GM19238 (cell line): ENCODE measurements around the gene TMUB2.
A peak's percentile ranks its signal among the peaks of the same experiment; 100 is the strongest.
"Not testable (repeated sequence)": the region's sequence is repeated elsewhere in the genome, so short reads cannot be mapped to it uniquely, and the experiment has no call there.

Experiments used
- DNase-seq: peaks from one replicate; pipeline ENCODE4 v3.0.0; 2011; ENCODE audit warnings: low spot score; ENCODE audit not compliant: insufficient read length

The TMUB2 gene

DNA sequence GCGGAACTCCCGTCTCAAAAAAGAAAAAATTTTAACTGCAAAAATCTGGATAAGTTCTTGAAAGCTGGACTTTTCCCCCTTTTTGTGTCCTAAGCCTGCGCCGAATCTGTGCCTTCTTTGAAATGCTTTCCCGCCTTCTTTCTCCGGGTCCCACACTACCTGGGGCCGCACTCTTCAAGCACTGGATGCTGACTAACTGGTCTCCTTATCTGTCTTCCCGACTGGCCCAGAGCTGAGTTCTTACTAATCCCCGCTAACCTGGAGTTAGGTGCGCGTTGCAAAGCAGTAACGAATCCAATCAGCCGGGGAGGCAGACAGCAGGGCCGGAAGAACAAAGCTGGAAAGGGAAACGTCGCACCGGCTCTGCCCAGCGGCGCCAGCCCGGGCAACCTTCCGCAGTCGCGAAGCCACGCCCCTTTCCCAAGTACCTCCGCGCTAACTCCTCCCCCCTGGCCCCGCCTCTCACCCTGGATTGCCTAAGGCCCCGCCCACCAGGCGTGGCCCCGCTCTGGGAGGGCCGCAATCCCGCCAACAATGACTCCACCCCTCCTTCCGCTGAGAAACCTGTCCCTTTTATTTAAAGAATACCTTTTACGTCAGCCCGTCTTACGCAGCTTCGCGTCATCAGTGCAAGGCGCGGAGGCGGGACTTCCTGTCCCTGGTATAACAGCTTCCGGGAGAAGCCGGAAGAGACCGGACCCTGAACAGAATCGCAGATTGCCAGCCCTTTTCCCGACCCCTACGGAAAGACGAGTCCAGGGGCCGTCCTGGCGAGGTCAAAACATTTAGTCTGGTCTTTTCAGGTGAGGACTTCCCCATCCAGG is at the start of gene TMUB2:
Gene TMUB2, plus strand, starts transcription at position 666 of the 824 bp plus-strand sequence. CDS start 737 bp downstream, outside the sequence.
- DNase-seq, result peak; percentile 99

- DNase-seq, result no peak
These were observed 48.7 kb upstream of the TMUB2 start for GRCh38 chr17:44137891-44138709.

DNA sequence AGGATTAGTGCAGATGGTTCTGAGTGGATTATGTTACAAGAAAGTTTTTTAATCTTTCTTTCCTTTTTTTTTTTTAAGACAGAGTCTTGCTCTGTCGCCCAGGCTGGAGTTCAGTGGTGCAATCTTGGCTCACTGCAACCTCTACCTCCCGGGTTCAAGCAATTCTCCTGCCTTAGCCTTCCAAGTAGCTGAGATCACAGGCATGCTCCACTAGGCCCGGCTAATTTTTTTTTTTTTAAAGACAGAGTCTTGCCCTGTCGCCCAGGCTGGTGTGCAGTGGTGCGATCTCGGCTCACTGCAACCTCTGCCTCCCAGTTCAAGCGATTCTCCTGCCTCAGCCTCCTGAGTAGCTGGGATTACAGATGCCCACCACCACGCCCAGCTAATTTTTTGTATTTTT is 42.9 kb upstream of the TMUB2 start:
- not testable (repeated sequence) for DNase-seq

GRCh38 chr17:44144966-44145739 is 41.6 kb upstream of the TMUB2 start:
- DNase-seq, result no peak

DNA sequence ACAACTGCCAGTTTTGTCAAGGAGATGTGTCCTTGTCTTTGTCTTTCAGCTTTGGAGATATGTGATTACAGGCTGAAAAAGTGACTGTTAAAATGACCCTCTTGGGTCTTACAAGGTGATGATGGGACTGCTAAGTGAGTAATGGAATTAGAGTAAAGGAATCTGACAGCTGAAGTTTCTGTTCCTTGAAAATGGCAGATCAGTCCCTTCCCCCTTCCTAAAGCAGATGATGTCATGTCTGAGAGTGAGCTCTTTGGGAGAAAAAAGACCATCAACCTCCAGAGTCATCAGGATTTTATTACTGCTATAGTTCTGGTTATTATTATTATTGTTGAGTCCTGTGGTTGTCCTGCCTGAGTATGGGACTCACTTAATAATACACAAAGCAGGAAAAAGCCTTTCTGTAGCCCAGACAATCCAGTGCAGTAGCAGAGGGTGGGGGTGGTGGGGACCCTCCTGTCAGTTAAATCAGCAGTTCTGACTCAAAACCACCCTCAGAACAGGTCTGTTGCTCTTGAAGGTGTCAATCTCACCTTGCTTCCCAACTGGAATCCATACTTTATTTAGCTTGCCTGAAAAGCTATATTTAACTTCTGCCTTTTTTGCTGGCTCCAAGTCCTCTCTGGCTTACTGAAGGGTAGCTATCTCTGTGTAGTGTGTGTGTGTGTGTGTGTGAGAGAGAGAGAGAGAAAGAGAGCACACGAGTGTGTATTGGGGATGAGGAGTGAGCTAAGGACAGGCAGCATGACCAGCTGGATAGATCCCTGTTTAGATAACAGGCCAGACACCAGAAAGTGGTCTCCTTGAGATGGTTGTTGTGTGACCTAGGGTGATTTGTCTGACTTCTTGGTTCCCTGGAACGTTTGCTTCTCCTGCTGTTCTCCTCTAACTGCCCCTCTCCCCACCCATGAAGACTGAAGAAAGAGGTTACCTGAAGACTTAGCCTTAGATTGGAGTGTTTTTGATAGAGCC is 40.1 kb upstream of the TMUB2 start:
- DNase-seq, result no peak

DNA sequence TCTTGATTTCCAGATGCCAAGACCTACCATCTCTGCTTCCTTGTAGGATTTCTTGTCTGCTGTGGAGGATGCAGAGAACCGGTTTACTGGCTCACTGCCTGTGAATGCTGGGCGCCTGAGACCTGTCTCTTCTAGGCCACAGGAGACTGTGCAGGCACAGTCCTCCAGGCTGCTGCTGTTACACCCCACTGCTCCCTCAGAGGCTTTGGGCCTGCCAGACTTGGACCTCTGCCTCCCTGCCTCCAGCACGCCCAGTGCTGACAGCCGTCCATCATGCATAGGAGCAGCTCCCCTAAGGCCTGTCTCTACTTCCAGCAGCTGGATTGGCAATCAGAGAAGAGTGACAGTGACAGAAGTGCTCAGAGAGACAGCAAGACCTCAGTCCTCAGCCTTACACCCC is 39.0 kb upstream of the TMUB2 start:
- no peak for DNase-seq

DNA sequence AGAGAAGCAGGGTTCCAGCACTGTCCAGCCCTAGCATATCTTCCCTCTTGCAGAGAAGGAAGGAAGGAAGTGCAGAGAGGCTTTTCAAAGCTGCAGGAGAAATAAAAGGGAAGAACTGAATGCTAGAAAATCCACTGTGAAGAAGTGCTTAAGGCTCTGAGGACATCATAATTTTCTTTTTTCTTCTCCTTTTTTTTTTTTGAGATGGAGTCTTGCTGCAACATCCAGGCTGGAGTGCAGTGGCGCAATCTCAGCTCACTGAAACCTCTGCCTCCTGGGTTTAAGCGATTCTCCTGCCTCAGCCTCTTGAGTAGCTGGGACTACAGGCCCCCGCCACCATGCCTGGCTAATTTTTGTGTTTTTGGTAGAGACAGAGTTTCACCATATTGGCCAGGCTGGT is 37.7 kb upstream of the TMUB2 start:
- DNase-seq, result not testable (repeated sequence)

DNA sequence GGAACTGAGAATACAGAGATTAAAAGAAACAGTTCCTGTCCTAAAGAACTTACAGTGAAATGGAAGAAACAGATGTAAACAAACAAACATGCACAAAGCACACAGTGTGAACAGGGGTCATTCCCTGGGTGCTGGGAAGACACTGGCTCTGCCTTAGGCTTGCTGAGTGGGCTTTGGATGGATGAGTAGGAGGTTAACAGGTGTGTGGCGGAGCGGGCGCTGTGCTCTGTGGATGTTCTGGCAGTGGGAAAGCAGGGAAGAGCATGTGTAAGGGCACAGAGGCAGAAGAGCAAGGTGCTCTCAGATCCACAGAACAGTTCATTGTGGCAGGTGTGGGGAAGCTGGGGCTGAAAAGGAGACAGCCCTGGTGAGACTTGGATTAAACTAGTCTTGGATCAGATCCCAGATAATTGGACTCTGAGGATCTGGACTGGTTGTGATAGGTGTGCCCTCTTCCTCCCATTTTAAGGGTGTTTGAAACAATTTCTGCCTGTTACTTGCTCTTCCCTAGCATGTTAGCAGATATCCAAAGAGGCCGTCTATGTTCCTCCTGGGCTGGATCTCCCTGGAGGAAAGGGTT is 36.9 kb upstream of the TMUB2 start:
- no peak for DNase-seq

DNA sequence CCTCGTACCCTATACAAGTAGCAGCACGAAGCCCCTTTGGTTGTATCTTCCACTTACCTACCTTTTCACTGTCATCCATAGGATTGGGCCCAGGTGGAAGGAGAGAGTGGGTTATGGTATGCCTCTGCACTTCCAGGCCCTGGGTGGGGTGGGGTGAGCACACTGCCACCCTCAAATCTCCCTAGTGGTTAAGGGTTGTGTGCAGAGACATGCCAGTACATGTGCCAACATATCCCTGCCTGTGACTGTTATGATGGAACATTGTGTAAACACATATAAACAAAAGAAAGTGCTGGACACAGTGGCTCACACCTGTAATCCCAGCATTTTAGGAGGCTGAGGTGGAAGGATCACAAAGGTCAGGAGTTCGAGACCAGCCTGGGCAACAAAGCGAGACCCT is 33.9 kb upstream of the TMUB2 start:
- no peak for DNase-seq

GRCh38 chr17:44155488-44155887 is 31.3 kb upstream of the TMUB2 start:
- DNase-seq, result no peak

DNA sequence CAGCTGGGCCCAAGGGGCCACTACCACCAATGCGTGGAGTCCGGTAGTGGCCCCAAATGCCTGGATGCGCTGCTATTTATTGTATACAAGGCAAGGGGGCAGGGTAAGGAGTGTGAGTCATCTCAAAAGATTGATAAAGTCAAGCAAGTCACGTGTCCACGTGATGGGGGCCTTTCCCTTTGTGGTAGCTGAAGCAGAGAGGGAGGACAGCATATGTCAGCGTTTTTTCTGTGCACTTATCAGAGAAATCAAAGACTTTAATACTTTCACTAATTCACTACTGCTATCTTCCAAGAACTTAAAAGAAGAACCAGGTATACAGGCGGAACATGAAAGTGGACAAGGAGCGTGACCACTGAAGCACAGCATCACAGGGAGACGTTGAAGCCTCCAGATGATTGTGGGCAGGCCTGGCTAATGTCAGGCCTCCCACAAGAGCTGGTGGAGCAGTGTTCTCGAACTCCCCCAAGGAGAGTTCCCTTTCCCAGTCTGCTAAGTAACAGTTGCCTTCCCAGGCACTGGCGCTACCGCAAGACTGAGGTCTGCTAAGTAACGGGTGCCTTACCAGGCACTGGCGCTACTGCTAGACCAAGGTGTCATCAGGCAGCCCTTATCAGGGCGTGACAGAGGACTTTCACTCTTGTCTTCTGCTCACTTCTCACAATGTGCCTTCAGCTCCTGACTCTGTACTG is 27.1 kb upstream of the TMUB2 start:
- no peak for DNase-seq

GRCh38 chr17:44164476-44164875 is 22.3 kb upstream of the TMUB2 start:
- no peak for DNase-seq

DNA sequence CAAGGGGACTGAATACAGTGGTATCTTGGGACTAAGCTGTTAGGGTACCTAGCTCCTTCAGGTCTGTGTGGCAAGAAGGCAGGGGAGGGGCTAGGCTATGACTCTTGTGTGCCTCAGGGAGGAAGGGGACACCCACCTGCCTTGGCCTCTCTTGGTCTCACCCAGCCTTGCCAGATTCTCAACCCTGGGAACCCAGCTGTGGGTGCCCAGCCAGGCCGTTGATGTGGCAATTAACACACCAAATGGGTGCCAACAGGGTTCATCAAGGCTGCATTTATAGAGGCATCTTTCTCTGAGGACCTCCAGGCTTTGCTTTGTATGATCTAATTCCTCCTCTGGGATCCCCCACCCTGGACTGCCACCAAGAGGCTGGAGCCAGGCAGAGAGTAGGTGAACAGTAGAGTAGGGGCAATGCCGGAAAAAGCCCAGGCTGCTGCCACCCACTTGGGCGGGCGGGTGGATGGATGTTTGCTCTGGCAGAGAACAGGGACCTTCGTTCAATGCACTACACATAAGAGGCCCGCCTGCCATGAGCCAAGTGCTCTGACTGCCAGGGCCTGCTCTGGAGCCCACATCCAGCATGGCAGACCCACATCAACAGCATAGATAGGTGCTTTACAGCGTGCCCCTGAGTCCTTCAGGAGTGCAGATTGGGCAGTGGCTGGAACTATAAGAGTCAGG is 19.5 kb upstream of the TMUB2 start:
- no peak for DNase-seq

DNA sequence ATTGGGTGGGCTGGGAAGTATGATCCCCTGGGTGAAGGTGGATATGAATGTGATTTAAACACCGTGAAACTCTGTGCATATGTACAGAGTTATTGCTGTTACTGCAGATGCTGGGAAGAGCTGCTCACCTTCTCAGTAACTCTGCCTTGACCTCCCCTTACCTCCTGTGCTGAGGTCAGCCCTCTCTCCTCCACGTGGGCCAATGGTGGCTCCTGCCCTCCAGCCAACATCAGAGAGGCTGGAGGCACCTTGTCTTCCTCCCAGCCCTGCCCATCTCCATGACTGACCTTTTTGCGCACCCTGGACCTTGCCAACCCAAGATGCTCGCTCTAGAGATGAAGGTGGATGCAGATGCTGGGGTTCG is 16.7 kb upstream of the TMUB2 start:
- no peak for DNase-seq

GRCh38 chr17:44170499-44171201 is 16.1 kb upstream of the TMUB2 start, which contains the start of gene ASB16:
Gene ASB16 (plus strand): TSS chr17:44170704. CDS start chr17:44170790, 86 bp downstream.
- DNase-seq, result no peak

DNA sequence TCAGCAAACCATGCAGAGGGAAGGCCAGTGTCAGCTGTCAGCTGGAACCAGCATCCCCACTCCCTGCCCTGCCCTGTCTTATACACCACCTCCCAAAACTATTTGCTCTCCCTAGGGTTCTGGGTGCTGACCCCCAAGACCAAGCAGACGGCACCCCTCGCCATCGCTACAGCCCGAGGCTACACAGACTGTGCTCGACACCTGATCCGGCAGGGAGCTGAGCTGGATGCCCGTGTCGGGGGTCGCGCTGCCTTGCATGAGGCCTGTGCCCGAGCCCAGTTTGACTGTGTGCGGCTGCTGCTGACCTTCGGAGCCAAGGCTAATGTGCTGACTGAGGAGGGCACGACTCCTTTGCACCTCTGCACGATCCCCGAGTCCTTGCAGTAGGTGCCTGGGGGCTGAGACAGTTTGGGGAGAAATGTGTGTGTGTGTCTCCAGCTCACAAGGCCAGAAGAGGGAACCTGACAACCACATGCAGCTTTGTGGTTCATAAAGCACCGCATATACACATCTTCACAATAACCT is 14.8 kb upstream of the TMUB2 start:
- DNase-seq, result no peak

DNA sequence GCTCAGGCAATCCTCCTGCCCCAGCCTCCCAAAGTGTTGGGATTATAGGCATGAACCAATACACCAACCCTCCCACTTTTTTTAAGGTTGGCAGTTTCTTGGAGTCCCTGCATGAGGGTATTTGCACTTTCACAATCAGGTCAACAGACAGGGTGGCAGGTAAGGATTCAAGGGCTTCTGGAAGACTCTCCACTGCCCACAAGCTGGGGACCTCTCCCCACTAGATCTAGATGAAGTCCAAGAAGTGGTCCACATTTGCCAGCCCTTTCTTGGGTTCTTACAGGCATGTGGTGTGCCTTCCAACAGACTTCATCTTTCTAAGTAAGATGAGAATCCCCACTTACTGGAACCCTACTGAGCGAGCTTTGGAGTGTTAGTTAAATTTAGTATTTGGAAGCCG is 12.3 kb upstream of the TMUB2 start:
- DNase-seq, result no peak

GRCh38 chr17:44176257-44176656 is 10.5 kb upstream of the TMUB2 start:
- DNase-seq, result no peak
